22Rv1 (cell line): ENCODE results near the gene PRDM11.

Experiments
- ZFX ChIP-seq: fragments of 450-650 bp; IDR thresholded peaks from 2 replicates; pipeline ENCODE4 v1.6.1; 2017; ENCODE audit warnings: antibody characterized with exemption, borderline replicate concordance
- TF ChIP-seq, protein P1 (sequence below): fragments of 450-650 bp; IDR thresholded peaks from 2 replicates; pipeline ENCODE4 v1.5.1; 2017; ENCODE audit warnings: mild to moderate bottlenecking

DNA sequence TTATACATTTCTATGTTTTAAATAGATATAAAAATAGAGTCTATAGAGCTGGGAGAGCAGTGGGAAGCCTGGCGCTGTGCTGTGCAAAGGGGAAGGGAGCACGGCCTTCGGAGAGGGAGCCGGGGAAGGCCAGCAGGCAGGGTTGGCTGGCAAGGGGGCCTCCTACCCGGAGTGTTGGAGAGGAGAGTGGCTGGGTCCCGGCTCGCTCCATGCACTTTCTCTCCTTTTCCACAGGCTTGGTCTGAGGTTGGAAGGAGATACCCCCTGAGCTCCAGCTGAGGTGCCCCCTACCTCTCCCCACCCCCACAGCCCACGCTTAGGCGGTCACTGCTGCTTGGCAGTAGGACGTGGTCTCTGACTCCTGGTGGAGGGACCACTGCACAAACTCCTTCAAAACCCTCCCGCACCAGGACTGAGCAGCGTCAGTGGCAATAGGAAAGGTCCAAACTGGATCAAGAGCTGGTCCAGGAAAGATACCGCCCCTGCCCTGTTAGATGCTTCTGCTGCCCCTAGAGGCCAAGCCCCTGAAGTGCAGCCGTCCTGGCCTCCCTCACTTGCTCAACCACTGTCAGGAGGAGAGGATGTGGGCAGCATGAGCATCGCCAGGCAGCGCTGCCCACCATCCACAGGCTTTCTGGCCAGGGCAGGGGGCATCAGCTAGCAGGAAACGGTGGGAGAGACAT lies 86.8 kb downstream of the PRDM11 start:
- TF ChIP-seq, protein P1, sequence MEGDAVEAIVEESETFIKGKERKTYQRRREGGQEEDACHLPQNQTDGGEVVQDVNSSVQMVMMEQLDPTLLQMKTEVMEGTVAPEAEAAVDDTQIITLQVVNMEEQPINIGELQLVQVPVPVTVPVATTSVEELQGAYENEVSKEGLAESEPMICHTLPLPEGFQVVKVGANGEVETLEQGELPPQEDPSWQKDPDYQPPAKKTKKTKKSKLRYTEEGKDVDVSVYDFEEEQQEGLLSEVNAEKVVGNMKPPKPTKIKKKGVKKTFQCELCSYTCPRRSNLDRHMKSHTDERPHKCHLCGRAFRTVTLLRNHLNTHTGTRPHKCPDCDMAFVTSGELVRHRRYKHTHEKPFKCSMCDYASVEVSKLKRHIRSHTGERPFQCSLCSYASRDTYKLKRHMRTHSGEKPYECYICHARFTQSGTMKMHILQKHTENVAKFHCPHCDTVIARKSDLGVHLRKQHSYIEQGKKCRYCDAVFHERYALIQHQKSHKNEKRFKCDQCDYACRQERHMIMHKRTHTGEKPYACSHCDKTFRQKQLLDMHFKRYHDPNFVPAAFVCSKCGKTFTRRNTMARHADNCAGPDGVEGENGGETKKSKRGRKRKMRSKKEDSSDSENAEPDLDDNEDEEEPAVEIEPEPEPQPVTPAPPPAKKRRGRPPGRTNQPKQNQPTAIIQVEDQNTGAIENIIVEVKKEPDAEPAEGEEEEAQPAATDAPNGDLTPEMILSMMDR = peak; percentile 91
- no peak for TF ChIP-seq ZFX
